Erythroblast (primary cell): ENCODE results near the gene MRPL21.
"Not testable (repeated sequence)": the region's sequence is repeated elsewhere in the genome, so short reads cannot be mapped to it uniquely, and the experiment has no call there.

Source experiments
- DNase-seq, 2 experiments: peaks; one replicate each; lab custom pipeline; 2025; lab: John Stamatoyannopoulos, UW
- GATA1 ChIP-seq: IDR thresholded peaks from 2 replicates; pipeline ENCODE4 v1.6.1; 2011; ENCODE audit warnings: low read depth, mild to moderate bottlenecking, control low read depth, low read length, moderate library complexity
- POLR2A ChIP-seq: IDR thresholded peaks from 2 replicates; pipeline ENCODE4 v1.6.1; 2011; ENCODE audit warnings: mild to moderate bottlenecking, low read length

Gene MRPL21

GRCh38 chr11:68911731-68912130 is 8.1 kb upstream of the MRPL21 start:
- no peak for DNase-seq
- TF ChIP-seq POLR2A: no peak
- TF ChIP-seq GATA1: no peak

GRCh38 chr11:68910965-68911364 is 7.3 kb upstream of the MRPL21 start:
- no peak for DNase-seq
- TF ChIP-seq POLR2A: no peak
- no peak for TF ChIP-seq GATA1

GRCh38 chr11:68908273-68908672 is 4.6 kb upstream of the MRPL21 start:
- no peak for DNase-seq
- TF ChIP-seq POLR2A (no peak), GATA1 (no peak)

- DNase-seq: no peak
- TF ChIP-seq POLR2A (no peak), GATA1 (no peak)
These were observed 2.1 kb upstream of the MRPL21 start for GRCh38 chr11:68905421-68906360.

- no peak for TF ChIP-seq GATA1
- peak; percentile 75 to 82 for DNase-seq
These were observed 716 bp upstream of the MRPL21 start for GRCh38 chr11:68904248-68904847.

- TF ChIP-seq POLR2A (no peak), GATA1 (no peak)
- peak in 1 of 2 experiments; percentile 54 for DNase-seq
These were observed 2.7 kb downstream of the MRPL21 start for GRCh38 chr11:68900835-68901381.

GRCh38 chr11:68897441-68897840 is 6.2 kb downstream of the MRPL21 start:
- no peak for TF ChIP-seq GATA1
- no peak for TF ChIP-seq POLR2A
- DNase-seq: no peak

GRCh38 chr11:68896171-68896959 is 7.3 kb downstream of the MRPL21 start:
- TF ChIP-seq GATA1 (no peak), POLR2A (no peak)
- no peak for DNase-seq

GRCh38 chr11:68893282-68893681 is 10.3 kb downstream of the MRPL21 start:
- no peak for DNase-seq
- TF ChIP-seq POLR2A: no peak
- TF ChIP-seq GATA1: no peak

- DNase-seq: no peak
- no peak for TF ChIP-seq POLR2A
- no peak for TF ChIP-seq GATA1
These were observed 11.1 kb downstream of the MRPL21 start for GRCh38 chr11:68892576-68892975.

GRCh38 chr11:68891351-68891948 is 12.2 kb downstream of the MRPL21 start:
- TF ChIP-seq GATA1 (no peak), POLR2A (no peak)
- no peak for DNase-seq

- TF ChIP-seq GATA1 (no peak), POLR2A (no peak)
- DNase-seq: no peak
These were observed 13.0 kb downstream of the MRPL21 start for GRCh38 chr11:68890490-68891231.

- TF ChIP-seq GATA1 (no peak), POLR2A (no peak)
- peak; percentile 19 for DNase-seq
These were observed 13.6 kb downstream of the MRPL21 start for GRCh38 chr11:68889948-68890446.

GRCh38 chr11:68884827-68885226 is 18.8 kb downstream of the MRPL21 start:
- DNase-seq: not testable (repeated sequence)
